Upper lobe of left lung (tissue), 4 donors: Measurements from ENCODE around the gene OPRM1.

Source experiments
- CTCF ChIP-seq, 6 experiments: fragments of 450-650 bp in 4 of 6; fragments of 200-600 bp in 2 of 6; sonication (generic) in 2 of 6; IDR thresholded peaks; one replicate each; pipeline ENCODE4 v1.5.1; 2016 to 2019; ENCODE audit warnings: antibody characterized with exemption in 6 of 6
- EP300 ChIP-seq, 4 donors: sonication (generic); formaldehyde crosslinking; IDR thresholded peaks; one replicate each; pipeline ENCODE4 v1.5.1; 2017; ENCODE audit warnings: antibody characterized with exemption in 4 of 4, control low read depth in 2 of 4
- POLR2A ChIP-seq, 4 donors: fragments of 450-650 bp; IDR thresholded peaks; one replicate each; pipeline ENCODE4 v1.5.1; 2016 to 2017; ENCODE audit warnings: antibody characterized with exemption in 4 of 4, mild to moderate bottlenecking in 2 of 4
- POLR2AphosphoS5 ChIP-seq, 2 donors: sonication (generic); formaldehyde crosslinking; IDR thresholded peaks; one replicate each; pipeline ENCODE4 v1.5.1; 2017; ENCODE audit warnings: antibody characterized with exemption in 2 of 2

DNA sequence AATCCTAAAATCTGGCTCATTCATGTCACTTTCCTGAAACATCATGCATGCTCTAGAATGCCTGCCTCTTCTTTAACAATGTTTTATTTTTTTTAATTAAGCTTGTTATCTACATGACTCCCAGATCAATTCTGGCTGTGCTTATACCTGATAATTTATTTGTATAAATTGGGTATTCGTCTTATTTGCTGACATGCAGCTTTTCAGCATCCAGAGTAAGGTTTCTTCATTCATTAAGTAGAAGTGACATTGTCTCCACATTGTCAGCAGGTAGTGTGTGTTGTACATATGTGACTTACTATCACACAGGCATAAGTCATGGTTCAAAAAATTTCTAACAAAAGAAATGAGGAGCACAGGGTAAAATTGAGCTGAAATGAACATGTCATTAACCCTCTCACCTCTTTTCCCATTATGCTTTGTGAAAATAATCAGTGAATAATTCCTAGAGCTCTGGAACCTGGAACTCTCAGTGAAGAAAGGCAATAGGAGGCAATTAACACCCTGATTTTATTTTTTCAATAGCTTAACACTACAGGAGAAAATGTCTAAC lies 157.4 kb downstream of the OPRM1 start:
- TF ChIP-seq CTCF (IDR thresholded peaks at IDR 0.05) (no peak), POLR2AphosphoS5 (IDR thresholded peaks at IDR 0.05) (no peak), POLR2A (IDR thresholded peaks at IDR 0.05) (no peak), EP300 (IDR thresholded peaks at IDR 0.05) (no peak)
